ACC112 (cell line): Measurements from ENCODE around the gene BTBD6.
"Not testable (repeated sequence)": the region's sequence is repeated elsewhere in the genome, so short reads cannot be mapped to it uniquely, and the experiment has no call there.

Source experiments
- H2AFZ ChIP-seq: fragments of 200-600 bp; sonication (generic); one replicate; pipeline ENCODE4 v1.6.0; 2017; ENCODE audit warnings: antibody characterized with exemption, low read length; ENCODE audit not compliant: unreplicated experiment
- H3K27ac ChIP-seq: fragments of 200-600 bp; sonication (generic); 2 replicates; pipeline ENCODE4 v1.5.1; 2014; ENCODE audit warnings: low read depth, mild to moderate bottlenecking, antibody characterized with exemption, low read length, moderate library complexity
- H3K27me3 ChIP-seq: fragments of 200-600 bp; sonication (generic); 2 replicates; pipeline ENCODE4 v1.6.1; 2014; ENCODE audit warnings: mild to moderate bottlenecking, antibody characterized with exemption, low read length, moderate library complexity, mixed read lengths; ENCODE audit not compliant: insufficient read depth
- H3K36me3 ChIP-seq: fragments of 200-600 bp; sonication (generic); 2 replicates; pipeline ENCODE4 v1.6.1; 2016; ENCODE audit warnings: mild to moderate bottlenecking, antibody characterized with exemption, low read length, moderate library complexity, mixed read lengths; ENCODE audit not compliant: insufficient read depth
- H3K4me1 ChIP-seq: fragments of 200-600 bp; sonication (generic); one replicate; pipeline ENCODE4 v1.6.1; 2016; ENCODE audit warnings: low read length, mixed read lengths; ENCODE audit not compliant: insufficient read depth, unreplicated experiment, control insufficient read depth
- H3K4me3 ChIP-seq: fragments of 200-600 bp; sonication (generic); 2 replicates; pipeline ENCODE4 v1.5.1; 2014; ENCODE audit warnings: mild to moderate bottlenecking, low read depth, low read length
- H3K79me2 ChIP-seq: fragments of 200-600 bp; sonication (generic); one replicate; pipeline ENCODE4 v1.6.0; 2016; ENCODE audit warnings: low read length; ENCODE audit not compliant: control insufficient read depth, unreplicated experiment, insufficient read depth

The BTBD6 gene

GRCh38 chr14:105271224-105271890 is 23.0 kb downstream of the BTBD6 start:
- Histone ChIP-seq H3K27me3 (no peaks in the 10 kb centered on the region), H3K27ac (no peak overlapping the region), H3K4me1 (peaks cover 12% of the 10 kb centered on the region), H2AFZ (no peak overlapping the region), H3K36me3 (no peaks in the 10 kb centered on the region), H3K79me2 (peaks cover 8% of the 10 kb centered on the region), H3K4me3 (no peak overlapping the region)

- no peak overlapping the region for H2AFZ ChIP-seq
- no peaks in the 10 kb centered on the region for H3K36me3 ChIP-seq
- H3K4me3 ChIP-seq = no peak overlapping the region
- H3K27me3 ChIP-seq = no peaks in the 10 kb centered on the region
- H3K79me2 ChIP-seq = peaks cover 8% of the 10 kb centered on the region
- H3K27ac ChIP-seq = no peak overlapping the region
- H3K4me1 ChIP-seq = peaks cover 12% of the 10 kb centered on the region
Measured at GRCh38 chr14:105272623-105273022, 24.3 kb downstream of the BTBD6 start.

GRCh38 chr14:105273062-105273461 is 24.7 kb downstream of the BTBD6 start:
- H3K4me1 ChIP-seq = peaks cover 8% of the 10 kb centered on the region
- H3K4me3 ChIP-seq = no peak overlapping the region

GRCh38 chr14:105274637-105275036 is 26.3 kb downstream of the BTBD6 start:
- Histone ChIP-seq H3K36me3 (no peaks in the 10 kb centered on the region), H3K4me1 (peaks cover 5% of the 10 kb centered on the region), H3K27me3 (no peaks in the 10 kb centered on the region), H3K79me2 (peaks cover 16% of the 10 kb centered on the region), H3K4me3 (no peak overlapping the region), H3K27ac (no peak overlapping the region), H2AFZ (no peak overlapping the region)

More at GRCh38 chr14:105273062-105273461, 24.7 kb downstream of the BTBD6 start:
- H3K27ac ChIP-seq = no peak overlapping the region
- no peaks in the 10 kb centered on the region for H3K36me3 ChIP-seq
- H3K79me2 ChIP-seq = peaks cover 10% of the 10 kb centered on the region
- no peaks in the 10 kb centered on the region for H3K27me3 ChIP-seq
- H2AFZ ChIP-seq = no peak overlapping the region

- H3K4me1 ChIP-seq = peaks cover 5% of the 10 kb centered on the region
- no peak overlapping the region for H2AFZ ChIP-seq
- no peaks in the 10 kb centered on the region for H3K36me3 ChIP-seq
- no peaks in the 10 kb centered on the region for H3K27me3 ChIP-seq
- H3K4me3 ChIP-seq = no peak overlapping the region
- no peak overlapping the region for H3K27ac ChIP-seq
- peaks cover 22% of the 10 kb centered on the region for H3K79me2 ChIP-seq
Measured at GRCh38 chr14:105275267-105275946, 27.1 kb downstream of the BTBD6 start.

- not testable (repeated sequence) for H3K27ac ChIP-seq, H2AFZ ChIP-seq, H3K4me1 ChIP-seq, H3K4me3 ChIP-seq, H3K27me3 ChIP-seq, H3K36me3 ChIP-seq
- peaks cover 26% of the 10 kb centered on the region for H3K79me2 ChIP-seq
Measured at GRCh38 chr14:105277448-105277847, 29.1 kb downstream of the BTBD6 start.

- peaks cover 26% of the 10 kb centered on the region for H3K79me2 ChIP-seq
- H3K27ac ChIP-seq = no peak overlapping the region
- peaks cover 5% of the 10 kb centered on the region for H3K4me1 ChIP-seq
- H3K4me3 ChIP-seq = no peak overlapping the region
- H3K36me3 ChIP-seq = no peaks in the 10 kb centered on the region
- no peak overlapping the region for H2AFZ ChIP-seq
- no peaks in the 10 kb centered on the region for H3K27me3 ChIP-seq
Measured at GRCh38 chr14:105279642-105280361, 31.5 kb downstream of the BTBD6 start.

GRCh38 chr14:105280525-105280924 is 32.2 kb downstream of the BTBD6 start:
- peaks cover 20% of the 10 kb centered on the region for H3K79me2 ChIP-seq
- no peak overlapping the region for H2AFZ ChIP-seq
- no peak overlapping the region for H3K4me3 ChIP-seq
- no peak overlapping the region for H3K27ac ChIP-seq
- no peaks in the 10 kb centered on the region for H3K27me3 ChIP-seq
- peaks cover under 1% of the 10 kb centered on the region for H3K4me1 ChIP-seq
- no peaks in the 10 kb centered on the region for H3K36me3 ChIP-seq

- Histone ChIP-seq H3K27ac (no peak overlapping the region), H2AFZ (no peak overlapping the region), H3K36me3 (no peaks in the 10 kb centered on the region), H3K4me3 (no peak overlapping the region), H3K79me2 (peaks cover 22% of the 10 kb centered on the region), H3K27me3 (no peaks in the 10 kb centered on the region), H3K4me1 (no peaks in the 10 kb centered on the region)
Measured at GRCh38 chr14:105281371-105282097, 33.2 kb downstream of the BTBD6 start.

GRCh38 chr14:105282098-105282725 is 33.9 kb downstream of the BTBD6 start:
- no peak overlapping the region for H3K4me3 ChIP-seq
- no peak overlapping the region for H2AFZ ChIP-seq
- peaks cover 22% of the 10 kb centered on the region for H3K79me2 ChIP-seq
- no peak overlapping the region for H3K27ac ChIP-seq
- H3K27me3 ChIP-seq = no peaks in the 10 kb centered on the region
- H3K4me1 ChIP-seq = no peaks in the 10 kb centered on the region
- H3K36me3 ChIP-seq = no peaks in the 10 kb centered on the region
